ENCODE results near the gene FAM13B.
"Not testable (repeated sequence)": the region's sequence is repeated elsewhere in the genome, so short reads cannot be mapped to it uniquely, and the experiment has no call there.

FAM13B gene

DNA sequence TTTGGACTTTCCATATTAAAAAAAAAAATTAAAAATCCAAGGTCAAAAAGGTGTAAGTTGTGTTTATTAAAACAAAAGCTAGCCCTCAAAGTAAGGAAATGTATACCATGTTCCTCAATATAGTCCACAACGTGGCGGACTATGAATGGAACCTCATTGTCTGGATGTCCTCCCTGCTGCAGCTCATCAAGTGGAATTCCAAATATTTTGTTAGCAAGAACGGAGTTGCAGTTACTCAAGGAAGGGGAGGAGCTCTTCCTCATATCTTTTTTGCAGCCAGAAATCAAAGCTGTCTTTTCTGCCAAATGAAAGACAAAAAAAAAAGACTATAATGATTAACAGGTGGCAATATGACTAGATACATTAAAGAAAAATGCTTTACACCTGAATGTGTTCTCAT, 14.0 kb downstream of the FAM13B start:
- H3K4me1 ChIP-seq (ENCODE audit: control insufficient read depth, insufficient read depth, low read length): no peaks in the 10 kb centered on the region
- H3K9me3 ChIP-seq (ENCODE audit: control insufficient read depth in 2 of 2, low read length in 2 of 2): no peaks in the 10 kb centered on the region
- peaks cover 5 to 18% of the 10 kb centered on the region in 2 donors for H3K36me3 ChIP-seq (ENCODE audit: control insufficient read depth in 2 of 2, insufficient read depth in 2 of 2, low read length in 2 of 2)
- H3K27me3 ChIP-seq (ENCODE audit: control insufficient read depth in 1 of 2, insufficient read depth in 2 of 2, low read length in 2 of 2): no peaks in the 10 kb centered on the region
- H3K4me3 ChIP-seq (ENCODE audit: low read length in 2 of 2): no peak overlapping the region
- no peak overlapping the region for H3K9ac ChIP-seq (ENCODE audit: low read length in 2 of 2)
- H3K27ac ChIP-seq (ENCODE audit: low read length): no peak overlapping the region

- Histone ChIP-seq H3K36me3 (ENCODE audit: control insufficient read depth in 2 of 2, insufficient read depth in 2 of 2, low read length in 2 of 2) (peaks cover 5 to 18% of the 10 kb centered on the region in 2 donors), H3K4me1 (ENCODE audit: control insufficient read depth, insufficient read depth, low read length) (no peaks in the 10 kb centered on the region)
These were observed 17.0 kb downstream of the FAM13B start for GRCh38 chr5:138015916-138016315.

DNA sequence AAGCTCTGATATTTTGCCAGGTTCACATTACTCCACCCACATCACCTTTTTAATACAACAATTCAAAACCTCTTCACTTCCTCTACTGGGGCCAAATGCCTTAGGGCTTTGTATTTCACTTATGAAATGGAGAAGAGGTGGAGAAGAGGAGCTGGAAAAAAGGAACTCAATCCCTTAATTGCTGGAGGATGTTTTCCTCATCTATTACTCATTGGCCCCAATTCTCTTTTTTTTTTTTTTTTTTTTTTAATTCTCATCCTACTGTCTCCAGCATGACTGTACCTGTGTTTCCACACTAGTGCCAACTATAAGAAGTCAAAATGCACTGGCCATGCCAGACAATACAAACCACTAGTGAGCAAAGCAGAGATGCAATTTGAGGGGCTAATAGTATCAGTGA, 20.9 kb downstream of the FAM13B start:
- Histone ChIP-seq H3K9ac (ENCODE audit: low read length in 2 of 2) (no peak overlapping the region), H3K27me3 (ENCODE audit: control insufficient read depth in 1 of 2, insufficient read depth in 2 of 2, low read length in 2 of 2) (no peaks in the 10 kb centered on the region), H3K4me1 (ENCODE audit: control insufficient read depth, insufficient read depth, low read length) (no peaks in the 10 kb centered on the region), H3K27ac (ENCODE audit: low read length) (no peak overlapping the region), H3K4me3 (ENCODE audit: low read length in 2 of 2) (no peak overlapping the region), H3K36me3 (ENCODE audit: control insufficient read depth in 2 of 2, insufficient read depth in 2 of 2, low read length in 2 of 2) (peaks cover 2 to 18% of the 10 kb centered on the region in 2 donors), H3K9me3 (ENCODE audit: control insufficient read depth in 2 of 2, low read length in 2 of 2) (no peaks in the 10 kb centered on the region)

More at GRCh38 chr5:138015916-138016315, 17.0 kb downstream of the FAM13B start:
- H3K9ac ChIP-seq (ENCODE audit: low read length in 2 of 2): no peak overlapping the region
- H3K4me3 ChIP-seq (ENCODE audit: low read length in 2 of 2): no peak overlapping the region
- no peaks in the 10 kb centered on the region for H3K9me3 ChIP-seq (ENCODE audit: control insufficient read depth in 2 of 2, low read length in 2 of 2)
- no peaks in the 10 kb centered on the region for H3K27me3 ChIP-seq (ENCODE audit: control insufficient read depth in 1 of 2, insufficient read depth in 2 of 2, low read length in 2 of 2)
- H3K27ac ChIP-seq (ENCODE audit: low read length): no peak overlapping the region

GRCh38 chr5:138000102-138000723, 32.7 kb downstream of the FAM13B start:
- no peaks in the 10 kb centered on the region for H3K27me3 ChIP-seq (ENCODE audit: control insufficient read depth in 1 of 2, insufficient read depth in 2 of 2, low read length in 2 of 2)
- H3K27ac ChIP-seq (ENCODE audit: low read length): peak overlapping the region; percentile 58
- H3K9ac ChIP-seq (ENCODE audit: low read length in 2 of 2): peak overlapping the region in 1 of 2 donors; percentile 16
- H3K36me3 ChIP-seq (ENCODE audit: control insufficient read depth in 2 of 2, insufficient read depth in 2 of 2, low read length in 2 of 2): peaks cover 0 to 4% of the 10 kb centered on the region in 2 donors
- H3K4me1 ChIP-seq (ENCODE audit: control insufficient read depth, insufficient read depth, low read length): no peaks in the 10 kb centered on the region
- H3K9me3 ChIP-seq (ENCODE audit: control insufficient read depth in 2 of 2, low read length in 2 of 2): no peaks in the 10 kb centered on the region
- H3K4me3 ChIP-seq (ENCODE audit: low read length in 2 of 2): no peak overlapping the region

DNA sequence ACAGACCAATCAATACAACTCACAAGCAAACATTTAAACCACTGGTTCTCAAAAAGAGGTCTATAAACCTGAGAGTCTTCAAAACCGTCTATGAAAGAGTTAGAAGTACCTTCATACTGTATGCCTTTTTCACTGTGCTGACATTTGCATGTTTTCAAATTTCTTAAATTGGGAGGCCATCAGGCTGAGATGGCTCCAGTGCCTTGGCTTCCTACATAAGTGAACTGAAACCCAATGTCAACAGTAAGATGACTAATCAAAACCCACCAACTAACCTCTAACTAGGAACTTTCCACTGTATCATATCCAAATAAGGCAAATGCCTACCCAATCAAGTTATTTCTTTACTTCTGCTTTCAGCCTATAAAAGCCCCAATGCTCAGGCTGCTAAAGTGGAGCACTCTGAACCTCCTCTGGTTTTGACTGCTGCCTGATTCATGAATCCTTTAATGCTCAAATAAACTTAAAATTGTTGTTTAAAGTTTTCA, 35.1 kb downstream of the FAM13B start:
- Histone ChIP-seq H3K27me3 (ENCODE audit: control insufficient read depth in 1 of 2, insufficient read depth in 2 of 2, low read length in 2 of 2) (no peaks in the 10 kb centered on the region), H3K4me3 (ENCODE audit: low read length in 2 of 2) (no peak overlapping the region), H3K27ac (ENCODE audit: low read length) (no peak overlapping the region), H3K9me3 (ENCODE audit: control insufficient read depth in 2 of 2, low read length in 2 of 2) (no peaks in the 10 kb centered on the region), H3K36me3 (ENCODE audit: control insufficient read depth in 2 of 2, insufficient read depth in 2 of 2, low read length in 2 of 2) (peaks cover 0 to 2% of the 10 kb centered on the region in 2 donors), H3K9ac (ENCODE audit: low read length in 2 of 2) (no peak overlapping the region), H3K4me1 (ENCODE audit: control insufficient read depth, insufficient read depth, low read length) (no peaks in the 10 kb centered on the region)

DNA sequence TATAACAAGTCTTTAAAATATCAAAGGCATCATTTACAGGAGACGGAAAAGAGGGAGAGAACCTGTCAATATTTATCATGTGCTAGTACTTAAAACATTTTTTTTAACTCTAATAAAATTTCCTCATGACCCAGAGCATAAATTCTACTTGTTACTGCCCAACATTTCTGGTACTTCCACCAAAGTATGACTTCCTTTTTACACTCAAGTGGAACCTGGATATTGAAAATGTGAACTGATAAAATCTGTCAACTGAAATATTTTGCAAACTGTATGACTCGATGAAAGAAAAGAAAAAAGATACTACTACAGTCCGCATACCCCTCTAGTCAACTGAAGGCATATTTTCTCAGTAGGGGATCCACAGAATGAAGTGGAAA, 37.1 kb downstream of the FAM13B start:
- Histone ChIP-seq H3K4me3 (ENCODE audit: low read length in 2 of 2) (no peak overlapping the region), H3K27ac (ENCODE audit: low read length) (no peak overlapping the region), H3K4me1 (ENCODE audit: control insufficient read depth, insufficient read depth, low read length) (no peaks in the 10 kb centered on the region), H3K9ac (ENCODE audit: low read length in 2 of 2) (no peak overlapping the region), H3K36me3 (ENCODE audit: control insufficient read depth in 2 of 2, insufficient read depth in 2 of 2, low read length in 2 of 2) (peaks cover 0 to 2% of the 10 kb centered on the region in 2 donors), H3K27me3 (ENCODE audit: control insufficient read depth in 1 of 2, insufficient read depth in 2 of 2, low read length in 2 of 2) (no peaks in the 10 kb centered on the region), H3K9me3 (ENCODE audit: control insufficient read depth in 2 of 2, low read length in 2 of 2) (no peaks in the 10 kb centered on the region)

DNA sequence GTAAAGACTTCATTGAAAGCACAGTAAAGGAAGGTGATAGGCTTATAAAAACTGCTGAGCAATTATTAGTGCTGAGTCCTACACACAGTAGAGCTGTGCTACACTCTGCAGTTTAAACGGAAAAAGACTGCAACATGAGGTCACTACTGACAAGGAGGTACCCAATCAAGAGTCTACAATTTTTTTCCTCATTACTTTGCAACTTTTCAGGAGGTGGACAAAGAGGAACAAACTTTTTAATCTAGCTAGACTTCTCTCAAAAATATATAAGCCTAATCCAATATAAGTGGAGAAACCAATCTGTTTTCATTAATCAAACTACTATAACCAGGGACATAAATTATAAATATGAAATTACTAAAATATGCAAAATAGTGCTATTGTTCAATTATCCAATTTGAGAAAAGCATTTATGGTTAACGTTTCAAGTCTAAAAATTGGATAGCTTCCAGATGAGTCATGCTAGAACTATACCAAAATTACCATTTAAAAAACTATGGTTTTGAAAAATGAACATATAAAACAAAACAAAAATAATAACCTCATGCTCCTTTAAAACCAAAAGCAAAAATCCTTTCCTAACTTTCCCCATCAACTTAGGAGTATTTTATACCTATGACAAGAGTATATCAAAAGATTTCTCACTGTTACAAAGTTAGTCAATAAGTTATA, 37.7 kb downstream of the FAM13B start:
- Histone ChIP-seq H3K27me3 (ENCODE audit: control insufficient read depth in 1 of 2, insufficient read depth in 2 of 2, low read length in 2 of 2) (no peaks in the 10 kb centered on the region), H3K9me3 (ENCODE audit: control insufficient read depth in 2 of 2, low read length in 2 of 2) (no peaks in the 10 kb centered on the region), H3K9ac (ENCODE audit: low read length in 2 of 2) (no peak overlapping the region), H3K36me3 (ENCODE audit: control insufficient read depth in 2 of 2, insufficient read depth in 2 of 2, low read length in 2 of 2) (peaks cover 0 to 2% of the 10 kb centered on the region in 2 donors), H3K27ac (ENCODE audit: low read length) (no peak overlapping the region), H3K4me3 (ENCODE audit: low read length in 2 of 2) (no peak overlapping the region), H3K4me1 (ENCODE audit: control insufficient read depth, insufficient read depth, low read length) (no peaks in the 10 kb centered on the region)

GRCh38 chr5:137994556-137994955, 38.3 kb downstream of the FAM13B start:
- H3K27me3 ChIP-seq (ENCODE audit: control insufficient read depth in 1 of 2, insufficient read depth in 2 of 2, low read length in 2 of 2): no peaks in the 10 kb centered on the region
- no peak overlapping the region for H3K4me3 ChIP-seq (ENCODE audit: low read length in 2 of 2)
- H3K9me3 ChIP-seq (ENCODE audit: control insufficient read depth in 2 of 2, low read length in 2 of 2): no peaks in the 10 kb centered on the region
- H3K36me3 ChIP-seq (ENCODE audit: control insufficient read depth in 2 of 2, insufficient read depth in 2 of 2, low read length in 2 of 2): peaks cover 0 to 2% of the 10 kb centered on the region in 2 donors
- no peaks in the 10 kb centered on the region for H3K4me1 ChIP-seq (ENCODE audit: control insufficient read depth, insufficient read depth, low read length)
- no peak overlapping the region for H3K9ac ChIP-seq (ENCODE audit: low read length in 2 of 2)
- no peak overlapping the region for H3K27ac ChIP-seq (ENCODE audit: low read length)

- Histone ChIP-seq H3K9ac (ENCODE audit: low read length in 2 of 2) (no peak overlapping the region), H3K36me3 (ENCODE audit: control insufficient read depth in 2 of 2, insufficient read depth in 2 of 2, low read length in 2 of 2) (peaks cover 0 to 1% of the 10 kb centered on the region in 2 donors), H3K27me3 (ENCODE audit: control insufficient read depth in 1 of 2, insufficient read depth in 2 of 2, low read length in 2 of 2) (no peaks in the 10 kb centered on the region)
These were observed 43.5 kb downstream of the FAM13B start for GRCh38 chr5:137989419-137989818.

GRCh38 chr5:137975208-137975607, 57.7 kb downstream of the FAM13B start:
- Histone ChIP-seq H3K27me3 (ENCODE audit: control insufficient read depth in 1 of 2, insufficient read depth in 2 of 2, low read length in 2 of 2) (no peaks in the 10 kb centered on the region), H3K4me1 (ENCODE audit: control insufficient read depth, insufficient read depth, low read length) (no peaks in the 10 kb centered on the region), H3K27ac (ENCODE audit: low read length) (no peak overlapping the region), H3K9ac (ENCODE audit: low read length in 2 of 2) (no peak overlapping the region), H3K9me3 (ENCODE audit: control insufficient read depth in 2 of 2, low read length in 2 of 2) (no peaks in the 10 kb centered on the region), H3K36me3 (ENCODE audit: control insufficient read depth in 2 of 2, insufficient read depth in 2 of 2, low read length in 2 of 2) (peaks cover 2 to 5% of the 10 kb centered on the region in 2 donors), H3K4me3 (ENCODE audit: low read length in 2 of 2) (no peak overlapping the region)

More at GRCh38 chr5:137989419-137989818, 43.5 kb downstream of the FAM13B start:
- Histone ChIP-seq H3K27ac (ENCODE audit: low read length) (no peak overlapping the region), H3K9me3 (ENCODE audit: control insufficient read depth in 2 of 2, low read length in 2 of 2) (no peaks in the 10 kb centered on the region), H3K4me1 (ENCODE audit: control insufficient read depth, insufficient read depth, low read length) (no peaks in the 10 kb centered on the region), H3K4me3 (ENCODE audit: low read length in 2 of 2) (no peak overlapping the region)

- not testable (repeated sequence) for H3K4me3 ChIP-seq (ENCODE audit: low read length in 2 of 2); H3K27me3 ChIP-seq (ENCODE audit: control insufficient read depth in 1 of 2, insufficient read depth in 2 of 2, low read length in 2 of 2); H3K9ac ChIP-seq (ENCODE audit: low read length in 2 of 2); H3K27ac ChIP-seq (ENCODE audit: low read length); H3K9me3 ChIP-seq (ENCODE audit: control insufficient read depth in 2 of 2, low read length in 2 of 2); H3K4me1 ChIP-seq (ENCODE audit: control insufficient read depth, insufficient read depth, low read length); H3K36me3 ChIP-seq (ENCODE audit: control insufficient read depth in 2 of 2, insufficient read depth in 2 of 2, low read length in 2 of 2)
These were observed 62.5 kb downstream of the FAM13B start for GRCh38 chr5:137970384-137970783.
